ENCODE results near the gene ADGRF1.

The ADGRF1 gene

DNA sequence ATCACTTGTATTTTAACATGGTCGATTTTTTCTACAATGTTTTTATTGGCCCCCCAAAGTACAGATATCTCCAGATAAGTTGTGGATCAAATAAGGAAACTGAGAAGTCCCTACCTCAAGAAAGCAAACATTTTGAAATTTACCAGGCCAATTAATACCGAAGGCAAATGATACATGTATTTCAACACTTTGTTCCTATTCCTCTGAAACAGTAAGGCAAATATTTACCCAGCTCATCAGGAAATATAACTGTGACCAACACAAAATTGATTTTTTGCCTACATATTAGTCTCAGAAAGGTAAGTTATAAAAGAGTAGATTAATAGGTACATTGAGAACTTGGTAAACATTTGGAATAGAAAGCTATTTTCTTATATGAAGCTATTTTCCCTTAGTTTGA, 69.1 kb downstream of the ADGRF1 start:
- Mint-ChIP-seq H3K4me3 (no peak overlapping the region), H3K4me1 (no peaks in the 10 kb centered on the region), H3K27me3 (ENCODE audit: low read depth, poor library complexity) (peaks cover 3% of the 10 kb centered on the region), H3K27ac (no peak overlapping the region), H3K9me3 (no peaks in the 10 kb centered on the region), H3K36me3 (ENCODE audit: low read depth) (no peaks in the 10 kb centered on the region)
- TF ChIP-seq, protein P1, sequence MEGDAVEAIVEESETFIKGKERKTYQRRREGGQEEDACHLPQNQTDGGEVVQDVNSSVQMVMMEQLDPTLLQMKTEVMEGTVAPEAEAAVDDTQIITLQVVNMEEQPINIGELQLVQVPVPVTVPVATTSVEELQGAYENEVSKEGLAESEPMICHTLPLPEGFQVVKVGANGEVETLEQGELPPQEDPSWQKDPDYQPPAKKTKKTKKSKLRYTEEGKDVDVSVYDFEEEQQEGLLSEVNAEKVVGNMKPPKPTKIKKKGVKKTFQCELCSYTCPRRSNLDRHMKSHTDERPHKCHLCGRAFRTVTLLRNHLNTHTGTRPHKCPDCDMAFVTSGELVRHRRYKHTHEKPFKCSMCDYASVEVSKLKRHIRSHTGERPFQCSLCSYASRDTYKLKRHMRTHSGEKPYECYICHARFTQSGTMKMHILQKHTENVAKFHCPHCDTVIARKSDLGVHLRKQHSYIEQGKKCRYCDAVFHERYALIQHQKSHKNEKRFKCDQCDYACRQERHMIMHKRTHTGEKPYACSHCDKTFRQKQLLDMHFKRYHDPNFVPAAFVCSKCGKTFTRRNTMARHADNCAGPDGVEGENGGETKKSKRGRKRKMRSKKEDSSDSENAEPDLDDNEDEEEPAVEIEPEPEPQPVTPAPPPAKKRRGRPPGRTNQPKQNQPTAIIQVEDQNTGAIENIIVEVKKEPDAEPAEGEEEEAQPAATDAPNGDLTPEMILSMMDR (IDR thresholded peaks at IDR 0.05): no peak
- DNase-seq: no peak

DNA sequence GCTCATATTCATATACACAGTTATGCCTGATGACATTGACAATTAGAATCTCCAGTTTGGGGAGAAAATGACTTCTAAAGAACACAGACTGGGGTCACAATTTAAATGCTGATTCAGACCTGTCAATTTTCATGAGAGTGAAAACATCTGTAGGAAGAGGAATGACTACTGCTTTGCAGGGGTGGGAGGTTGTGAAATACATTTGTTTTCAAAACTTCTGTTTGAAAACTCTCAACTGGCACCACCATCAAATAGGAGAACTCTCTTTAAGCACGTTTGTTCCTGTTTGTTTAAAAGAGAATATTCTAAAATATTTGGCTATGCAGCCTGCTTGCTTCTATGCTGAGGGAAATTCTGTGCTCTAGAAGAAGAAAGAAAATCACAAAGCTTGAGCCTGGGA, 69.6 kb downstream of the ADGRF1 start:
- Mint-ChIP-seq H3K9me3 (no peaks in the 10 kb centered on the region), H3K27me3 (ENCODE audit: low read depth, poor library complexity) (peaks cover 3% of the 10 kb centered on the region), H3K4me3 (no peak overlapping the region), H3K4me1 (no peaks in the 10 kb centered on the region), H3K27ac (no peak overlapping the region), H3K36me3 (ENCODE audit: low read depth) (no peaks in the 10 kb centered on the region)
- TF ChIP-seq, protein P1 (IDR thresholded peaks at IDR 0.05): no peak
- no peak for DNase-seq

DNA sequence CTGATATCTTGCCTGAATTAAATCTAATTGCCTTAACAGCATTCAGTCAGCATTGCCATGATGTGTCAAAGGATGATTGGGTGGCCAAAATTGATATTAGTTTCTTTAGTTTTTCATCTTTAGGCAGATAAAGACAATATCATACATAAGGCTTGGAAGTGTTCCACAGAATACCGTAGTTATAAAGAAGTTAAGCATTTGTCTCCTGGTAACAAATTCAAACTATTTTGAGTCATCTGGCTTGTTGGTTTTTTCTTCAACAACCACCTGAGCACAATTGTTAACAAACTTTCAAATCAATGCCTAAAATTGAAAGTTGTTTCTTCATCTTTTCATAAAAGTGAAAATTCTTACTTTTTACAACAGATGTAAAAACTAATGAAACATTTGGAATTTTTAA, 72.9 kb downstream of the ADGRF1 start:
- no peak overlapping the region for H3K4me3 Mint-ChIP-seq
- no peaks in the 10 kb centered on the region for H3K9me3 Mint-ChIP-seq
- DNase-seq: no peak
- TF ChIP-seq, protein P1 (IDR thresholded peaks at IDR 0.05): no peak
- H3K4me1 Mint-ChIP-seq: no peaks in the 10 kb centered on the region
- H3K27ac Mint-ChIP-seq: no peak overlapping the region
- H3K36me3 Mint-ChIP-seq (ENCODE audit: low read depth): no peaks in the 10 kb centered on the region
- H3K27me3 Mint-ChIP-seq (ENCODE audit: low read depth, poor library complexity): no peaks in the 10 kb centered on the region

DNA sequence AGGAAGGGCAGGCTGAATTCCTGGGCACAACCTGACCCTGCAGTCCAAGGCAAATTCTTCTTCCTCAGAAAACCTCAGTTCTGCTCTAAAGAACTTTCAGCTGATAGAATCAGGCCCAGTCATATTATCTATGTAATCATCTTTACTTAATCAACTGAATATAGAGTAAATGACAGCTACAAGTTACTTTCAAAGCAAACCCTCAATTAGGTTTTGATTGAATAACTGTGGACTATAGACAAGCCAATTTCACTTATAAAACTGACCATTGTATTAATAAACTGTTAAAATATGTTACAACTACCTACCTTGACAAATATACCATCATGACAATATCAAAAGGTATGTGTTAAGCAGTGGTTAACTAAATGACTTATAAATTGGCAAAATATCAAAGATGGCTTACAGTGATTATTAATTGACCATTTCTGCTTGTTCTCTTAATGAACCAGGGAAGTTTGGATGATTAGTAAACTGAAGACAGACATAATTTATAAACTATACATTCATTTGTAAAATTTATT, 74.2 kb downstream of the ADGRF1 start:
- Mint-ChIP-seq H3K4me3 (no peak overlapping the region), H3K27ac (no peak overlapping the region), H3K27me3 (ENCODE audit: low read depth, poor library complexity) (no peaks in the 10 kb centered on the region), H3K4me1 (no peaks in the 10 kb centered on the region), H3K9me3 (no peaks in the 10 kb centered on the region), H3K36me3 (ENCODE audit: low read depth) (no peaks in the 10 kb centered on the region)
- DNase-seq: no peak
- TF ChIP-seq, protein P1 (IDR thresholded peaks at IDR 0.05): no peak

DNA sequence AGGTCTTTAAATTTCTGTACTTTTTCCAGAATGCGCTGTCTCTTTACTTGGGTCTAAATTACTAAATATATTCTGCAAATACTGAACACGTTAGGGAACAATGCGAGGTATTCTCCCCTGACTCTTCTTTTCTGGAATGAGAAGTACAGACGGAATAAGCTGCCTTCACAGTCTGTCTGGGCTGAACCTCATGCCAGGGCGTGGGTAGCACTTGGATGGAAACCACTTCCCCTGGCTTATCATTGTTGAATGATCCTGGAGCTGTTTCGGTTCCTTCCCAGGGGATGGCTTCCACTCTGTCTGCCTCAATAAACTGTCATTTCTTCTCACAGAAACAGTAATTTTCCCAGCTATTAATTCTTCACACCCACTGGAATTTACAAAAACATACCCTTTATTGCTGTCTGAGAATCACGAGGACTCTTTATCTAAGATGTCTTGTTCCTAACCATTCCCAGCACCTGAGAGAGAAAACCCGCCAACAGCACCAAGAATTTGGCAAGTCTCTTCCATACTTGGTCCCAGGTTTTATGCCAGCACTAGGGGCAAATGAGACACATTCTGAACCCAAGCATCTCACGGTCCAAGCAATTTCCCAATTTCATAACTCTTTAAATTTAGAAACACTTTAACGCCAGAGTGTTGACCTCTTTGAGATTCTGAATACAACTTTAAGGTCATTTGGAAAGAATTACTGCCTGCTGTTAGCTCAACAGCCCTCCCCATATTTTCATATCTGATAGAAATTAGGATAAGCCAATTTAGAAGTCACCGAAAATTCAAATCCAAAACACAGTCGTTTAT, 77.2 kb downstream of the ADGRF1 start:
- Mint-ChIP-seq H3K4me1 (no peaks in the 10 kb centered on the region), H3K27ac (no peak overlapping the region), H3K27me3 (ENCODE audit: low read depth, poor library complexity) (no peaks in the 10 kb centered on the region), H3K9me3 (no peaks in the 10 kb centered on the region), H3K4me3 (no peak overlapping the region), H3K36me3 (ENCODE audit: low read depth) (no peaks in the 10 kb centered on the region)
- no peak for DNase-seq
- TF ChIP-seq, protein P1 (IDR thresholded peaks at IDR 0.05): no peak

DNA sequence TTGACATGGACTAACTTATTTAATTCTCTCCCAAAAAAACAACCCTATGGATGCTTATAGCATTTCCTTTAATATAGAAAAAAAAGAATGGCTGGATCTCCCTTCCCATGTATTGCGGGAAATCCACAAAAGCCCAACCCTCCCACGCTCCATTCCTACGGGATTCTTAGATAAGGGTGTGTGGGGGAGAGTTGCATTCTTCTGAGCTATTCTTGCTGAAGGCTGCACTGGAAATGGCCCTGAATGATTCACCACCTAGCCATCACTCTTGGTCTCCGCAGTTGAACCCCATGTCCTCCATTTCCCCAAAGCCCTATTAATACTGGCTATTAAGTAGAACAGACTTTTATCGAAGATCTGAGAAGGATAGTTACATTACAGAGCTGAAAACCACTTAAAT, 78.5 kb downstream of the ADGRF1 start:
- no peak for DNase-seq

More for the DNA sequence above, 78.5 kb downstream of the ADGRF1 start:
- TF ChIP-seq, protein P1 (IDR thresholded peaks at IDR 0.05): no peak
- Mint-ChIP-seq H3K27me3 (ENCODE audit: low read depth, poor library complexity) (no peaks in the 10 kb centered on the region), H3K9me3 (no peaks in the 10 kb centered on the region), H3K4me1 (no peaks in the 10 kb centered on the region), H3K27ac (no peak overlapping the region), H3K4me3 (no peak overlapping the region), H3K36me3 (ENCODE audit: low read depth) (no peaks in the 10 kb centered on the region)

All from nephron progenitor cell (in vitro differentiated cells).